Activated CD4-positive, alpha-beta T cell treated with anti-CD3 and anti-CD28 coated beads for 4 hours (primary cell): ENCODE data around the gene CIRBP.

ENCODE experiments used
- DNase-seq, 2 donors: peaks; one replicate each; pipeline ENCODE4 v3.0.0-alpha.2; 2020

The CIRBP gene

GRCh38 chr19:1270213-1270853, 1.2 kb downstream of the CIRBP start:
- no peak for DNase-seq

GRCh38 chr19:1270854-1271527, 1.9 kb downstream of the CIRBP start:
- no peak for DNase-seq

- DNase-seq, result no peak
Observed at GRCh38 chr19:1271528-1272422, 2.6 kb downstream of the CIRBP start.

- DNase-seq, result no peak
Observed at GRCh38 chr19:1272423-1273262, 3.5 kb downstream of the CIRBP start.

- no peak for DNase-seq
Observed at GRCh38 chr19:1273263-1274041, 4.3 kb downstream of the CIRBP start.

- DNase-seq, result no peak
Observed at GRCh38 chr19:1274081-1274851, 5.1 kb downstream of the CIRBP start.

- no peak for DNase-seq
Observed at GRCh38 chr19:1274852-1275259, 5.7 kb downstream of the CIRBP start.

- peak; percentile 95 to 98 for DNase-seq
Observed at GRCh38 chr19:1275260-1275975, 6.3 kb downstream of the CIRBP start, which contains the start of gene FAM174C. Gene FAM174C (plus strand): TSS chr19:1275530. CDS start chr19:1275550, 20 bp downstream.

GRCh38 chr19:1275976-1276627, 7.0 kb downstream of the CIRBP start:
- DNase-seq, result no peak

GRCh38 chr19:1276628-1277022, 7.5 kb downstream of the CIRBP start:
- no peak for DNase-seq

- no peak for DNase-seq
Observed at GRCh38 chr19:1277061-1277460, 7.9 kb downstream of the CIRBP start.

- DNase-seq, result no peak
Observed at GRCh38 chr19:1278074-1278473, 8.9 kb downstream of the CIRBP start.

GRCh38 chr19:1278713-1279660, 9.9 kb downstream of the CIRBP start:
- DNase-seq, result no peak

- peak; percentile 67 to 78 for DNase-seq
Observed at GRCh38 chr19:1279782-1280341, 10.7 kb downstream of the CIRBP start.

GRCh38 chr19:1280636-1281568, 11.8 kb downstream of the CIRBP start:
- DNase-seq, result no peak

GRCh38 chr19:1281569-1282287, 12.6 kb downstream of the CIRBP start:
- no peak for DNase-seq
